Hematopoietic multipotent progenitor cell (in vitro differentiated cells): ENCODE measurements around the gene CFAP47. TPM values are rescaled to one million over a fixed set of nuclear protein-coding genes. Genes with fewer than 3 reads are reported as not detected.
"Not testable (repeated sequence)": the region's sequence is repeated elsewhere in the genome, so short reads cannot be mapped to it uniquely, and the experiment has no call there.

Experiments used
- DNase-seq, 3 donors: peaks; one replicate each; pipeline ENCODE4 v3.0.0-alpha.2; 2011 to 2015; ENCODE audit warnings: low read depth in 2 of 3, low spot score in 2 of 3
- total RNA-seq: library from RNA; depleted of rRNA; stranded (reverse); fragments of >200 nt; gene quantifications from one replicate; pipeline ENCODE4 v1.2.3, GENCODE V29; 2012

CFAP47 gene
- total RNA-seq, 1 donor = under 0.01 TPM

GRCh38 chrX:36214924-36215323 is 295.4 kb downstream of the CFAP47 start:
- DNase-seq = no peak

GRCh38 chrX:36218801-36219200 is 299.3 kb downstream of the CFAP47 start:
- no peak for DNase-seq

- not testable (repeated sequence) for DNase-seq
These were observed 315.4 kb downstream of the CFAP47 start for GRCh38 chrX:36234840-36235528.

- DNase-seq = no peak
These were observed 321.9 kb downstream of the CFAP47 start for GRCh38 chrX:36241397-36241796.

GRCh38 chrX:36266155-36266554 is 346.6 kb downstream of the CFAP47 start:
- DNase-seq = no peak

GRCh38 chrX:36310136-36310535 is 390.6 kb downstream of the CFAP47 start:
- no peak for DNase-seq

GRCh38 chrX:36314303-36314702 is 394.8 kb downstream of the CFAP47 start:
- no peak for DNase-seq

- DNase-seq = no peak
These were observed 415.0 kb downstream of the CFAP47 start for GRCh38 chrX:36334572-36334971.

GRCh38 chrX:36336751-36337150 is 417.2 kb downstream of the CFAP47 start:
- no peak for DNase-seq

GRCh38 chrX:36344301-36344700 is 424.8 kb downstream of the CFAP47 start:
- no peak for DNase-seq

GRCh38 chrX:36348509-36348908 is 429.0 kb downstream of the CFAP47 start:
- DNase-seq = no peak

GRCh38 chrX:36357855-36358254 is 438.3 kb downstream of the CFAP47 start:
- no peak for DNase-seq

GRCh38 chrX:36364262-36364661 is 444.7 kb downstream of the CFAP47 start:
- DNase-seq = no peak

GRCh38 chrX:36383495-36383894 is 464.0 kb downstream of the CFAP47 start:
- DNase-seq = no peak

- no peak for DNase-seq
These were observed 469.4 kb downstream of the CFAP47 start for GRCh38 chrX:36388901-36389300.

- no peak for DNase-seq
These were observed 482.2 kb downstream of the CFAP47 start for GRCh38 chrX:36401774-36402173.

- DNase-seq = no peak
These were observed 488.3 kb downstream of the CFAP47 start for GRCh38 chrX:36407836-36408235.

- no peak for DNase-seq
These were observed 494.5 kb downstream of the CFAP47 start for GRCh38 chrX:36414056-36414455.

- DNase-seq = no peak
These were observed 502.8 kb downstream of the CFAP47 start for GRCh38 chrX:36422368-36422767.

GRCh38 chrX:36431819-36432218 is 512.3 kb downstream of the CFAP47 start:
- DNase-seq = no peak

GRCh38 chrX:36434522-36434921 is 515.0 kb downstream of the CFAP47 start:
- no peak for DNase-seq
